Activated T-helper 9 cell treated with anti-CD3 and anti-CD28 coated beads, Interleukin-2, amount 50 U/mL, for 16 hours (primary cell): ENCODE measurements around the gene USP37.
"Not testable (repeated sequence)": the region's sequence is repeated elsewhere in the genome, so short reads cannot be mapped to it uniquely, and the experiment has no call there.

Source experiments
- DNase-seq: peaks from one replicate; pipeline ENCODE4 v3.0.0-alpha.2; 2020; ENCODE audit warnings: low read depth

The USP37 gene

GRCh38 chr2:218568190-218569037 lies at the start of gene USP37, which contains the start of gene CNOT9:
USP37 (minus strand) TSS chr2:218568351; CDS start chr2:218558653, 9,698 bp downstream.
CNOT9 (plus strand) TSS chr2:218568839; CDS start chr2:218568955, 116 bp downstream.
- peak; percentile 100 for DNase-seq

GRCh38 chr2:218615868-218616315 lies 47.7 kb upstream of the USP37 start:
- no peak for DNase-seq

GRCh38 chr2:218607436-218608115 lies 39.4 kb upstream of the USP37 start, which contains the start of gene PLCD4:
PLCD4 (plus strand) TSS chr2:218607899; CDS start chr2:218615740, 7,841 bp downstream.
- DNase-seq, result no peak

GRCh38 chr2:218605432-218605831 lies 37.3 kb upstream of the USP37 start:
- no peak for DNase-seq

- DNase-seq, result no peak
Measured at GRCh38 chr2:218585541-218585940, 17.4 kb upstream of the USP37 start.

GRCh38 chr2:218583983-218584850 lies 16.1 kb upstream of the USP37 start:
- DNase-seq, result no peak

- no peak for DNase-seq
Measured at GRCh38 chr2:218582076-218582475, 13.9 kb upstream of the USP37 start.

GRCh38 chr2:218578272-218578877 lies 10.2 kb upstream of the USP37 start:
- no peak for DNase-seq

GRCh38 chr2:218577482-218578220 lies 9.5 kb upstream of the USP37 start:
- no peak for DNase-seq

GRCh38 chr2:218576854-218577253 lies 8.7 kb upstream of the USP37 start:
- DNase-seq, result no peak

GRCh38 chr2:218570850-218571249 lies 2.7 kb upstream of the USP37 start:
- DNase-seq, result no peak

GRCh38 chr2:218569661-218570500 lies 1.7 kb upstream of the USP37 start:
- DNase-seq, result no peak

- DNase-seq, result peak; percentile 42
Measured at GRCh38 chr2:218569038-218569431, 884 bp upstream of the USP37 start.

GRCh38 chr2:218567797-218568189 lies 358 bp downstream of the USP37 start:
- no peak for DNase-seq

GRCh38 chr2:218566296-218566695 lies 1.9 kb downstream of the USP37 start:
- DNase-seq, result no peak

- DNase-seq, result no peak
Measured at GRCh38 chr2:218564056-218564455, 4.1 kb downstream of the USP37 start.

GRCh38 chr2:218558986-218559385 lies 9.2 kb downstream of the USP37 start:
- no peak for DNase-seq

GRCh38 chr2:218557941-218558340 lies 10.2 kb downstream of the USP37 start:
- DNase-seq, result no peak

- DNase-seq, result no peak
Measured at GRCh38 chr2:218555527-218555926, 12.6 kb downstream of the USP37 start.

- DNase-seq, result not testable (repeated sequence)
Measured at GRCh38 chr2:218554225-218554624, 13.9 kb downstream of the USP37 start.
